Measurements from ENCODE around the gene COBL. TPM values are rescaled to one million over a fixed set of nuclear protein-coding genes. Genes with fewer than 3 reads are reported as not detected.

Gene COBL
- total and polyA plus RNA-seq, 9 of the 15 experiments (the other 6 are each of a cell fraction or from before 2014, with no cell fraction given): 0.01 to 2.4 (median 0.09) TPM; not detected in 3

DNA sequence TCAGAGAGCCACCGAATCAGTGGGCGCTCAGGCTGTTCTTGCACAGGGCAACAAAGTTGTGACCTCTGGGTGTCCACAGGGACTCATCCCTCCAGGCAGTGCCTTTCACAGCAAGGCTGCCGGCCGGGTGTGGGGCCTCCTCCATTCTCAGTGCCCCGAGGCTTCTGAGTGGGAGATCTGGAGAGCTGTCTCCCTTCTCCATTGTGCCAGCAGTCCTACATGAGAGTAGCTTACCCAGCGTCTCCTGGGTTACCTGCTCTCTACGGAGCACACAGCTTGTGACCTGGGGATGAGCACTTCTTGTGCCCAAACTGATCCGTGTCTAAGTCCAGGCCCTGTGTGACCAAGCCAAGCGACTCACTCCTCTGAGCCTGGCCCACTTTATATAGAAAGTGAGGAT lies 293.1 kb downstream of the COBL start (continued):
- TF ChIP-seq JUND (IDR thresholded peaks at IDR 0.05; ENCODE audit: borderline replicate concordance, low read depth, low read length) (no peak), JUND (tag; IDR thresholded peaks at IDR 0.05; ENCODE audit: borderline replicate concordance, low read depth, low read length) (no peak), ZNF239 (CRISPR knock-in tag; IDR thresholded peaks at IDR 0.05) (no peak), ZNF57 (CRISPR knock-in tag; IDR thresholded peaks at IDR 0.05) (no peak), MTA3 (IDR thresholded peaks at IDR 0.05; ENCODE audit: borderline replicate concordance) (no peak), CEBPG (CRISPR knock-in tag; IDR thresholded peaks at IDR 0.05) (no peak), CEBPG (tag; conservative IDR thresholded peaks at IDR 0.05 in 1 of 2, IDR thresholded peaks at IDR 0.05 in 1 of 2) (no peak), TAF9B (IDR thresholded peaks at IDR 0.05; ENCODE audit: partially characterized antibody) (no peak)
- TF ChIP-seq, protein P1, sequence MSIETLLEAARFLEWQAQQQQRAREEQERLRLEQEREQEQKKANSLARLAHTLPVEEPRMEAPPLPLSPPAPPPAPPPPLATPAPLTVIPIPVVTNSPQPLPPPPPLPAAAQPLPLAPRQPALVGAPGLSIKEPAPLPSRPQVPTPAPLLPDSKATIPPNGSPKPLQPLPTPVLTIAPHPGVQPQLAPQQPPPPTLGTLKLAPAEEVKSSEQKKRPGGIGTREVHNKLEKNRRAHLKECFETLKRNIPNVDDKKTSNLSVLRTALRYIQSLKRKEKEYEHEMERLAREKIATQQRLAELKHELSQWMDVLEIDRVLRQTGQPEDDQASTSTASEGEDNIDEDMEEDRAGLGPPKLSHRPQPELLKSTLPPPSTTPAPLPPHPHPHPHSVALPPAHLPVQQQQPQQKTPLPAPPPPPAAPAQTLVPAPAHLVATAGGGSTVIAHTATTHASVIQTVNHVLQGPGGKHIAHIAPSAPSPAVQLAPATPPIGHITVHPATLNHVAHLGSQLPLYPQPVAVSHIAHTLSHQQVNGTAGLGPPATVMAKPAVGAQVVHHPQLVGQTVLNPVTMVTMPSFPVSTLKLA (conservative IDR thresholded peaks at IDR 0.05): no peak
- TF ChIP-seq, protein P2, sequence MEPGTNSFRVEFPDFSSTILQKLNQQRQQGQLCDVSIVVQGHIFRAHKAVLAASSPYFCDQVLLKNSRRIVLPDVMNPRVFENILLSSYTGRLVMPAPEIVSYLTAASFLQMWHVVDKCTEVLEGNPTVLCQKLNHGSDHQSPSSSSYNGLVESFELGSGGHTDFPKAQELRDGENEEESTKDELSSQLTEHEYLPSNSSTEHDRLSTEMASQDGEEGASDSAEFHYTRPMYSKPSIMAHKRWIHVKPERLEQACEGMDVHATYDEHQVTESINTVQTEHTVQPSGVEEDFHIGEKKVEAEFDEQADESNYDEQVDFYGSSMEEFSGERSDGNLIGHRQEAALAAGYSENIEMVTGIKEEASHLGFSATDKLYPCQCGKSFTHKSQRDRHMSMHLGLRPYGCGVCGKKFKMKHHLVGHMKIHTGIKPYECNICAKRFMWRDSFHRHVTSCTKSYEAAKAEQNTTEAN (CRISPR knock-in tag; IDR thresholded peaks at IDR 0.05): no peak
